RWPE1 (cell line): ENCODE measurements around the gene AFG1L.
"Not testable (repeated sequence)": the region's sequence is repeated elsewhere in the genome, so short reads cannot be mapped to it uniquely, and the experiment has no call there.

Source experiments
- CTCF ChIA-PET: fragments of 350-600 bp; sonication (Branson Sonifier 250); formaldehyde crosslinking; extraction: SDS; loops from one replicate; lab custom pipeline; 2021; lab: Yijun Ruan, JAX
- POLR2A ChIA-PET: fragments of 400-600 bp; formaldehyde crosslinking; extraction: SDS; loops from one replicate; lab custom pipeline; 2020; ENCODE audit warnings: antibody characterized with exemption; ENCODE audit not compliant: low non-redundant PET; lab: Yijun Ruan, JAX
- DNase-seq: peaks from one replicate; pipeline ENCODE4 v3.0.0; 2012; ENCODE audit warnings: low spot score
- H3K27ac ChIP-seq: fragments of 450-650 bp; 2 replicates; pipeline ENCODE4 v1.5.1; 2017
- CTCF ChIP-seq: fragments of 450-650 bp; conservative IDR thresholded peaks from 2 replicates; pipeline ENCODE4 v1.5.1; 2017; ENCODE audit warnings: low read depth, mild to moderate bottlenecking

The AFG1L gene

GRCh38 chr6:108383981-108384380, 89.1 kb downstream of the AFG1L start:
- no peak overlapping the region for H3K27ac ChIP-seq
- ChIA-PET CTCF (no interaction called here), POLR2A (no interaction called here)
- TF ChIP-seq CTCF: no peak
- DNase-seq: peak; percentile 53

GRCh38 chr6:108389190-108389589, 94.3 kb downstream of the AFG1L start:
- DNase-seq, POLR2A ChIA-PET, CTCF ChIA-PET, H3K27ac ChIP-seq: not testable (repeated sequence)

GRCh38 chr6:108395297-108395696, 100.4 kb downstream of the AFG1L start:
- no peak for DNase-seq
- ChIA-PET POLR2A (no interaction called here), CTCF (no interaction called here)
- H3K27ac ChIP-seq: no peak overlapping the region
- no peak for TF ChIP-seq CTCF

GRCh38 chr6:108403236-108403635, 108.4 kb downstream of the AFG1L start:
- no peak for TF ChIP-seq CTCF
- ChIA-PET POLR2A (no interaction called here), CTCF (interaction anchor here (0.6 kb wide), 1 partner anchor 1922 kb away, joined by 4 read pairs; no protein-coding TSS in a partner anchor)
- H3K27ac ChIP-seq: no peak overlapping the region
- DNase-seq: no peak

- CTCF ChIA-PET: interaction anchor here (0.6 kb wide), 1 partner anchor 24 kb away, joined by 3 read pairs; no protein-coding TSS in a partner anchor
- DNase-seq: no peak
- no peak for TF ChIP-seq CTCF
- no peak overlapping the region for H3K27ac ChIP-seq
- POLR2A ChIA-PET: no interaction called here
Observed at GRCh38 chr6:108406943-108407342, 112.1 kb downstream of the AFG1L start.

GRCh38 chr6:108407904-108408827, 113.3 kb downstream of the AFG1L start:
- no peak for TF ChIP-seq CTCF
- no peak overlapping the region for H3K27ac ChIP-seq
- ChIA-PET POLR2A (no interaction called here), CTCF (interaction anchor here (0.6 to 0.7 kb wide), 3 partner anchors 13 to 207 kb away, joined by 3 to 8 read pairs (median 3); no protein-coding TSS in a partner anchor)
- no peak for DNase-seq

- no peak overlapping the region for H3K27ac ChIP-seq
- POLR2A ChIA-PET: no interaction called here
- no peak for TF ChIP-seq CTCF
- CTCF ChIA-PET: interaction anchor here (0.6 to 0.7 kb wide), 2 partner anchors 75 to 208 kb away, joined by 3 to 8 read pairs; no protein-coding TSS in a partner anchor
- no peak for DNase-seq
Observed at GRCh38 chr6:108408861-108409260, 114.0 kb downstream of the AFG1L start.

GRCh38 chr6:108416047-108416833, 121.4 kb downstream of the AFG1L start:
- H3K27ac ChIP-seq, DNase-seq, CTCF ChIA-PET, POLR2A ChIA-PET: not testable (repeated sequence)
